GM21619 (cell line): ENCODE data around the gene ZNF487.
"Not testable (repeated sequence)": the region's sequence is repeated elsewhere in the genome, so short reads cannot be mapped to it uniquely, and the experiment has no call there.

Experiments
- ATAC-seq: cut with Tn5 transposase; IDR thresholded peaks from one replicate; pipeline ENCODE4 v1.9.1; 2021; ENCODE audit not compliant: unreplicated experiment

The ZNF487 gene

DNA sequence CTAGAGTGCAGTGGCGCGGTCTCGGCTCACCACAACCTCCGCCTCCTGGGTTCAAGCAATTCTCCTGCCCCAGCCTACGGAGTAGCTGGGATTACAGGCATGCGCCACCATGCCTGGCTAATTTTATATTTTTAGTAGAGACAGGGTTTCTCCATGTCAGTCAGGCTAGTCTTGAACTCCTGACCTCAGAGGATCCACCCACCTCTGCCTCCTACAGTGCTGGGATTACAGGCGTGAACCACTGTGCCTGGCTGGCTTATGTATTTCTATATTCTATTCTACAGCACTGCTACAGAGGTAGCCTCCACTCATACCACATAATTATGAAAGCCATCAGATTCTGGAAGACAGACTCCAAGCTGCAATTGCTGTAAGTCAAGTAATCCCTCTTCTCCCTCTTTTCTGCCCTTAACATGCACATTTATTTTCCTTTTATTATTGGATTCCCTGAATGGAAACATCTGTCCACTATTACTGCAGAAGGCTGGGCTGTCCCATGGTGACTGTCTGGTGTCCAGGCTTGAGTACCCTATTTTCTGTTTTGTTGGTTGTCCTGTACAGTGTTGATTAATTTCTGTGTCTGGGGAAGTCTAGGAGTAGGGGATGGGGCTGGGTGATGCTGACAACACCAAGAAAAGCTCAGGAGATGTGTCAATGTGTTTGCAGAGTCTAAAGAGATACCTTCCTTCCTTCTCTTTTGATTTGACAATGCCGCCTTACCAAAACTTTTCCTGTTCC is 5.8 kb upstream of the ZNF487 start:
- ATAC-seq = no peak

DNA sequence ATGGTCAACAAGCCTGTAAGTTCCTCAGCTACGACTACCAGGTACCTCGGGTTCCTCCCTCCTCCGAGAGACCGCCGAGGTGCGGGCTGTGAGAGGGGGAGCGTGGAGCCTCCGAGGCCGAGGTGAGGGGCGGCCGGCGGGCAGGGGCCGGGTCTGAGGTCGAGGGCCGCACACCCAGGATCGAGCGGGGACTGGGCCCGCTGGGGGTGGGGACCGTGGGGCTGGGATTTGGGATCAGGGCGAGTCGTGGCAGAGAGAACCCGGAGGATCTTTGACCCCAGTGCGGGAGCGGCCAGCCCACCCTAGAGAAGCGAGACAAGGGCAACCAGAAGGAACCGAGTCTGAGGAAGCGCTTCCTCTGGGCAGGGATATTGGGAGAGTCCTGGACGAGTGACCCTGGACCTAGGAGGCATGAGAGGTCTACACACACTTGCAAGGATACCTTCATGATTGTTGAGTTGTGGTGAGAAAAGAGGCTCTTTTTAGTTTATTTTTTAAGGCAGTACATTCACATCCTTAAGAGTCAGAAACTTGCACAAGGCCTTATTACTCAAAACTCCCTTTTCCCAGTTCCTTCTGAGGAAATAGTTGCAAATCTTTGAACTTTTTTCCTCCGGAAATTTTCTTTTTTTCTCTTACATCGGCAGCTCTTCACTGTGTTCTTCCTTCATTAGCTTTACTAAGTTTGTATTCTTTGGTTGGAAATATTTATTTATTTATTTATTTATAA is 395 bp downstream of the ZNF487 start:
- no peak for ATAC-seq

DNA sequence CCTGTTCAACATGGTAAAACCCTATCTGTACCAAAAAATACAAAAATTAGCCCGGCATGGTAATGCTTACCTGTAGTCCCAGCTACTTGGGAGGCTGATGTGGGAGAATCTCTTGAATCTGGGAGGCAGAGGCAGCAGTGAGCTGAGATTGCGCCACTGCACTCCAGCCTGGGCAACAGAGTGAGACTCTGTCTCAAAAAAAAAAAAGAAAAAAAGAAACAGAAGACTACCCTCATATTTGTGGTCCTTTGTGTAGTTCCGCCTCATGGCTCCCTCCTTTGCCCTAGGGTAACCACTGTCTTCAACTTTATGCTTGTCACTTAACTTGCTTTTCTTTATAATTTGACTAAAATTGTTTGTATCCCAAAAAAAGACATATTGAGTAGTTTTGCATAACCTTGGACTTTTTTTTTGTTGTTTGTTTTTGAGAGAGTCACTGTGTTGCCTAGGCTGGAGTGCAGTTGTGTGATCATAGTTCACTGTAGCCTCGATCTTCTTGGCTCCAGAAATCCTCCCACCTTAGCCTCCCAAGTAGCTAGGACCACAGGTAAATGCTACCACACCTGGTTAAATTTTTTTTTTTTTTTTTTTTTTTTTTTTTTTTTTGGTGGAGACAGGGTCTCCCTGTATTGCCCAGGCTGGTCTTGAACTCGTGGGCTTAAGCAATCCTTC is 3.7 kb downstream of the ZNF487 start:
- no peak for ATAC-seq

DNA sequence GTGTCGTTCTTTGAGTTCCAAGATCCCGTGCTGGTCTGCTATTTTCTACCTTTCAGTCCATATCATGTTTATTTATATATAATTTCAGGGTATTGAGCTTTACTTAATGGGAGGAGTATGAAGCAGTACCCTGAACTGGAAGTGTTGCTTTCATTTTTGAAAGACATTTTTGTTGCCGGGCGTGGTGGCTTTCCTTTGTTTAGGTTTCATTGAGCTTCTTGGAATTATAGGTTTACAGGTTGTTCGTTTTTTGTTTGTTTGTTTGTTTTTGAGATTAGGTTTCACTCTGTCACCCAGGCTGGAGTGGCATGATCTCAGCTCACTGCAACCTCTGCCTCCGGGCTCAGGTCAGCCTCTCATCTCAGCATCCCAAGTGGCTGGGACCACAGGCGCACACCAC is 7.4 kb downstream of the ZNF487 start:
- ATAC-seq = no peak

DNA sequence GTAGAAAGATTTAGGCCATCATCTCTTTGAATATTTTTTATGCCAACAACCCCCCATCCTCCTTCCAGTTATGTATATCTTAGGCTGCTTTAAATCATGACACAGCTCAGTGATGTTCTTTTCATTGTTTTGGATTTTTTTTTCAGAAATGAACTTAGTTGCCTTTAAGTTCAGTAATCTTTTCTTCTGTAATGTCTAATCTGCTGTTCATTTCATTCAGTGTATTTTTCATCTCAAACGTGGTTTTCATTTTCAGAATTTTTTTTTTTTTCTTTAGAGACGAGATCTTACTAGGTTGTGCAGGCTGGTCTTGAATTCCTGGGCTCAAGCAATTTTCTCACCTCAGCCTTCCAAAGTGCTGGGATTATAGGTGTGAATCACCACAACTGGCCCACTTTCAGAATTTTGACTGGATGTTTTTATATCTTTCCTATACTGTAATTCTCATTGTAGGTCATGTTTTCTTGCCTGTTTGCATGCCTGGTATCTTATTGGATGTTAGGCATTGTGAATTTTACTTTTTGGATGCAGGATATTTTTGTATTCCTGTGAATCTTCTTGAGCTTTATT is 8.1 kb downstream of the ZNF487 start:
- no peak for ATAC-seq

DNA sequence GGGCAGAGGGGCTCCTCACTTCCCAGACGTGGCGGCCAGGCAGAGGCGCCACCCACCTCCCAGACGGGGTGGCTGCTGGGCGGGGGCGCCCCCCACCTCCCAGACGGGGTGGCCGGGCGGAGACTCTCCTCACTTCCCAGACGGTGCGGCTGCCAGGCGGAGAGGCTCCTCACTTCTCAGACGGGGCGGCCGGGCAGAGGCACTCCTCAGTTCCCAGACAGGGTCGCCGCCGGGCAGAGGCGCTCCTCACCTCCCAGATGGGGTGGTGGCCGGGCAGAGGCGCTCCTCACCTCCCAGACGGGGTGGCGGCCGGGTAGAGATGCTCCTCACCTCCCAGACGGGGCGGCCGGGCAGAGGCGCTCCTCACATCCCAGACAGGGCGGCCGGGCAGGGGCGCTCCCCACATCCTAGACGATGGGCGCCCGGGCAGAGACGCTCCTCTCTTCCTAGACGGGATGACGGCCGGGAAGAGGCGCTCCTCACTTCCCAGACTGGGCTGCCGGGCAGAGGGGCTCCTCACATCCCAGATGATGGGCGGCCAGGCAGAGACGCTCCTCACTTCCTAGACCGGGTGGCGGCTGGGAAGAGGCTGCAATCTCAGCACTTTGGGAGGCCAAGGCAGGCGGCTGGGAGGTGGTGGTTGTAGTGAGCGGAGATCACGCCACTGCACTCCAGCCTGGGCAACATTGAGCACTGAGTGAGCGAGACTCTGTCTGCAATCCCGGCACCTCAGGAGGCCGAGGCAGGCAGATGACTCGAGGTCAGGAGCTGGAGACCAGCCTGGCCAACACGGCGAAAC is 9.5 kb downstream of the ZNF487 start:
- ATAC-seq = not testable (repeated sequence)

DNA sequence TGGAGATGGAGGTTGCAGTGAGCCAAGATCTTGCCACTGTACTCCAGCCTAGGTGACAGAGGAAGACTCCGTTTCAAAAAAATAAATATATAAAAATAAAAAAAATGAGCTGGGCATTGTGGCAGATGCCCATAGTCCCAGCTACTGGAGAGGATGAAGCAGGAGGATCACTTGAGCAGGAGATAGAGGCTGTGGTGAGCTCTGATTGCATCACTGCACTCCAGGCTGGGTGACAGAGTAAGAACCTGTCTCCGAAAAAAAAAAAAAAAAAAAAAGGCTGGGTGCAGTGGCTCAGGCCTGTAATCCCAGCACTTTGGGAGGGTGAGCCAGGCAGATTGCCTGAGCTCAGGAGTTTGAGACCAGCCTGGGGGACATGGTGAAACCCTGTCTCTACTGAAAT is 11.8 kb downstream of the ZNF487 start:
- no peak for ATAC-seq

DNA sequence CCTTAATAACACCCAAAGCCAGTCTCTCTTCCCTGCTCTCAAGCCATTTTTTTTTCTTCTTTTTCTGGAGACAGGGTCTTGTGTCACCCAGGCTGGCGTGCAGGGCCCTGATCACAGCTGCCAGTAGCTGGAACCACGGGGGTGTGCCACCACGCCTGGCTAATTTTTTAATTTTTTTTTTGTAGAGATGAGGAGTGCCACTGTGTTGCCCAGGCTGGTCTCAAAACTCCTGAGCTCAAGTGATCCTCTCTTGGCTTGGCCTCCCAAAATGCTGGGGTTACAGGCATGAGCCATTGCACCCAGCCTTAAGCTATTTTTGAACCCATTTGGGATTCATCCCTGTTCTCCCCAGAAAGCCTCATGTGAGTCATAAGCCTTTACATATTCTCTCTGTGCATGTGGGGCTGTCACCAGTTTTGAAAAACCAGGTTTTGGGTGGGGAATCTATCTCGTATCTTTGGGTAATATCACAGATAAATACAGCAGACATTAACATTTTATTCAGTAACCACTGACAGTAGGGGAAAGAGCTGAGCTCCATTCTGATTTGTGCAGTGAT is 15.5 kb downstream of the ZNF487 start:
- no peak for ATAC-seq

DNA sequence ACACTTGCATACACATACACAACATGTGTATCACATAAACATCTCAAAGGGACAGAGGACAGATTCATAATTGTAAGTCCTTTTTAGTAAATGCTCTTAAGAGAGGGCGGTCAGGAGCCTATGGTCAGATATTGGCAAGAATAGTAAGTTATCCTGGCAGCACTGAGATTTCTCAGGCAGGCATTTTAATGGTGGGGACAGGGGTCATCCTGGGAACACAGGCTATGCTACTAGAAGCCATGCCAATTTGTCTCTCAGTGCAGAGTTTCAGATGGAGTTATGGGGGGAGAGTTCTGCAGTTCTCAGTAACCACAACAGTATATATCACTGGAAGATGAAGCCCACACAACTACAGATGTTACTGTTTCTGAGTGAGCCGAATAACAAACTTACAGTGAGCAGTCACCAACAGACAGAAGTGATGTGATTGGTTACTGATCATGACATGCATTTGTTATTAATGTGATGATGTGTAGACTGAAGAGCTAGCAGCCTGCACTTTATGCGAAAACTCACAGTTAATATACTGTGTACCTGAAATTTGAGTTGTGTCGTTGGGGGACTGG is 16.4 kb downstream of the ZNF487 start:
- ATAC-seq = peak; percentile 12

DNA sequence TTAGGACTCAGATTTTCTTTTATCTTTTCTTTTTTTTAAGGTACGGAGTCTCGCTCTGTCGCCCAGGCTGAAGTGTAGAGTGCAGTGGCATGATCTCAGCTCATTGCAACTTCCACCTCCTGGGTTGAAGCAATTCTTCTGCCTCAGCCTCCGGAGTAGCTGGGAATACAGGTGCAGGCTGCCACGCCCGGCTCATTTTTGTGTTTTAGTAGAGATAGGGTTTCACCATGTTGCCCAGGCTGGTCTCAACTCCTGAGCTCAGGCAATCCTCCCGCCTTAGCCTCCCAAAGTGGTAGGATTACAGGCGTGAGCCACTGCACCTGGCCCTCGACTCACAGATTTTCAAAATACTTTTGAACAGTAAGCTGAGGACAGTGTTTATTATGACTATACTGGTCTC is 17.1 kb downstream of the ZNF487 start:
- not testable (repeated sequence) for ATAC-seq

DNA sequence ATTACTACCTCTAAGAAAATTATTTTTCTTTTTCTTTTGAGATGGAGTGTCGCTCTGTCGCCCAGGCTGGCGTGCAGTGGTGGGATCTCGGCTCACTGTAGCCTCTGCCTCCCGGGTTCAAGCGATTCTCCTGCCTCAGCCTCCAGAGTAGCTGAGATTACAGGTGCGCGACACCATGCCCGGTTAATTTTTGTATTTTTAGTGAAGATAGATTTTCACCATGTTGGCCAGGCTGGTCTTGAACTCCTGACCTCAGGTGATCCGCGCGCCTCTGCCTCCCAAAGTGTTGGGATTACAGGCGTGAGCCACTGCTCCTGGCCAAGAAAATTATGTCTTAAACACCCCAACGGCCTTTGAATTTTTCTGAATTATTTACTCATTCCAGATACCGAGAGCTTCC is 19.6 kb downstream of the ZNF487 start:
- ATAC-seq = not testable (repeated sequence)

DNA sequence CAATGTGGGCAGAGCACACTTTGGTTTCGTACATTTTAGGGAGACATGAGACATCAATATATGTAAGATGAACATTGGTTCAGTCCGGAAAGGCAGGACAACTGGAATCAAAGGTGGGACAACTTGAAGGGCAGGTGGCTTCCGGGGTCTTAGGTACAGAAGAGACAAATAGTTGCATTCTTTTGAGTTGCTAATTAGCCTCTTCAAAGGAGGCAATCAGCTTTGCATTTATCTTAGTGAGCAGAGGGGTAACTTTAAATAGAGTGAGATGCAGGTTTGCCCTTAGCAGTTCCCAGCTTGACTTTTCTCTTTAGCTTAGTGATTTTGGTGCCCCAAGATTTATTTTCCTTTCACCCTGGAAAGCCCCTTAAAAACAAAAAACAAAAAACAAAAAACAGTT is 21.3 kb downstream of the ZNF487 start:
- ATAC-seq = no peak

DNA sequence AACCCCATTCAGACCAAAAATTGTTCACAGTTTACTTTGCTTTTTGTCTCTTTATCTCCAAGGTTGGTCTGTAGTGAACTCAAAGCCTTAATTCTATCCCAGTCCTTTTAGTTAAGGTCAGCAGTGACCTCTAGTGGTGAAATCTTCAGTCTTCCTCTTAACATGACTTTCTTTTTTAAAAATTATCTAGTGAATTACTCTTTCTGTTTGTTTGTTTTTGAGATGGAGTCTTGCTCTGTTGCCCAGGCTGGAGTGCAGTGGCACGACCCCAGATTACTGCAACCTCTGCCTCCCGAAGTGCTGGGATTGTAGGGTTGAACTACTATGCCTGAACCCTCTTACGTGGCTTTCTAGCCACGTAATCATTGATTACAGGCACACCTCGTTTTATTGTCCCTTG is 25.0 kb downstream of the ZNF487 start:
- ATAC-seq = peak; percentile 78

DNA sequence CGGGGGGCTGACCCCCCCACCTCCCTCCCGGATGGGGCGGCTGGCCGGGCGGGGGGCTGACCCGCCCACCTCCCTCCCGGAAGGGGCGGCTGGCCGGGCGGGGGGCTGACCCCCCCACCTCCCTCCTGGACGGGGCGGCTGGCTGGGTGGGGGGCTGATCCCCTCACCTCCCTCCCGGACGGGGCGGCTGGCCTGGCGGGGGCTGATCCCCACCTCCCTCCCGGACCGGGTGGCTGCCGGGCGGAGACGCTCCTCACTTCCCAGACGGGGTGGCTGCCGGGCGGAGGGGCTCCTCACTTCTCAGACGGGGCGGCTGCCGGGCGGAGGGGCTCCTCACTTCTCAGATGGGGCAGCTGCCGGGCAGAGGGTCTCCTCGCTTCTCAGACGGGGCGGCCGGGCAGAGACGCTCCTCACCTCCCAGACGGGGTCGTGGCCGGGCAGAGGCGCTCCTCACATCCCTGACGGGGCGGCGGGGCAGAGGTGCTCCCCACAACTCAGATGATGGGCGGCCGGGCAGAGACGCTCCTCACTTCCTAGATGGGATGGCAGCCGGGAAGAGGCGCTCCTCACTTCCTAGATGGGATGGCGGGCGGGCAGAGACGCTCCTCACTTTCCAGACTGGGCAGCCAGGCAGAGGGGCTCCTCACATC is 28.3 kb downstream of the ZNF487 start:
- ATAC-seq = not testable (repeated sequence)

DNA sequence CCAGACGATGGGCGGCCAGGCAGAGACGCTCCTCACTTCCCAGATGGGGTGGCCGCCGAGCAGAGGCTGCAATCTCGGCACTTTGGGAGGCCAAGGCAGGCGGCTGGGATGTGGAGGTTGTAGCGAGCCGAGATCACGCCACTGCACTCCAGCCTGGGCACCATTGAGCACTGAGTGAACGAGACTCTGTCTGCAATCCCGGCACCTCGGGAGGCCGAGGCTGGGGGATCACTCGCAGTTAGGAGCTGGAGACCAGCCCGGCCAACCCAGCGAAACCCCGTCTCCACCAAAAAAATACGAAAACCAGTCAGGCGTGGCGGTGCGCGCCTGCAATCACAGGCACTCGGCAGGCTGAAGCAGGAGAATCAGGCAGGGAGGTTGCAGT is 28.8 kb downstream of the ZNF487 start:
- ATAC-seq = not testable (repeated sequence)

DNA sequence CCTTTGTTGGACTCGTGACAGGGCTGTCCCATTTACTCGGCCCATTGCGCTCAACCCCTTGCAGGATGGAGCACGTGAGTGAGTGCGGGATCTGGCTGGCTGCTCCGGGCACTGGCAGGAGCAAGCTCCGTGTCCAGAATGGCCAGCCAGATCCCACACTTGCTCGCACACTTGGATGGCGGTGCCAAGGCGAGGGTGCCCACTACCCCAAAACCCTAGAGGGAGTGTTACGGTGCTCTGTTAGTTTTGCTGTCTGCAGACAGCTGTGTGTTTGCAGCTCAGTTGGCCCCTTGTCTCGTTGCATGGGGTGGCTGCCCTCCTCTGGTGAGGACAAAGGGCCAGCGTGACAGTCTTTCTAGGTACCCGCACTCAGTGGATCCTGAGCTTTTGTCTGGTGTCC is 34.2 kb downstream of the ZNF487 start:
- ATAC-seq = no peak

DNA sequence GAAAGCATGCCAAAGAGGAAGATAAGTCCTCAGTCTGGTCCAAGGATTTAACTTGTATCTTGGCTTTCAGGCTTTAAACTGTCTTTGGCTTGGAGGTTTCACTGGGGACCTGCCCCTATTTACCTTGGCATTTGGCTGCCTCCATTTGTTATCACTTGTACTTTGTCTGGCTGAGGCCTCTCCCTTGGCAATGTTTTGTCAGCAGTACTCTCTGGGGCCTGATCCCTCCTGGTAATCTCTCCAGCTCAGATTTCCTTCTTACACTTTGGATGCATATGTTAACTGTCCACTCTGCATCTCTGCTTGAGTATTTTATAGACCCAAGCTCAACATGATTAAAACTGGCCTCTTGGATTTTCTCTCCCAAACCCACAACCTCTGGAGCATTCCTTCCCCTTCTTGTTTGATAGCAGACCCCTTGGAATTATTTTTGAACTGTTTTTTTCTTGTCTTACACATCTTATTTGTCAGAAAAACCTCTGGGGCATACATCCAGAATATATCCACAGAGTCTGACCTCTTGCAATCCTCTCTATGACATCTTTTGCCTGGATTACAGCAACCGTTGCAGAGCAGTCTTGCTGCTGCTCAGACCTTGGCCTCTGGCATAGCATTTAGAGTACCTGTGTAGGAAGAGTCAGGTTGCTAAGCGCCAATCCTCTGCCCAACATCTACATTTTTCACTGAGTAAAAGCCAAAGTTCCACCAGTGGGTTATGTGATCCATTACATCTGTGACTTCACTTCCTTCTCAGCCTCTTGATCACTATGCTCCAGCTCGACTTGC is 35.2 kb downstream of the ZNF487 start:
- no peak for ATAC-seq

DNA sequence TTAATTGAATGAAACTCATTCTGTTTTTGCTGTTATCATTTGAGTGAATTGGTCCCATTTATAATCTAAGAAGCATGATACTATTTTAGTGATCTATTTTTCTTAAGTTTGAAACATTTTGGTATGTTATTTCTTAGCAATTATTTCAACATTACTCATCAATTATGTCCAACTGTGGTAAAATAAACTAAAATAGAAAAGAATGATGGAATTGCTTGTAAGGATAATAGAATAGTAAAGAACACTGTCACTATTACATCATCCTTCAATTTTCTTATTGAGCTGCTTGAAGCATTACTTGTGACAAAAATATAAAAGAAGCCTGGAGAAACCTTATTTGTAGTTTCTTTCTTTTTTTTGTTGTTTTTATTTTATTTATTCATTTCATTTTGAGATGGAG is 42.4 kb downstream of the ZNF487 start:
- no peak for ATAC-seq
